Measurements from ENCODE around the gene PANX3. TPM values are rescaled to one million over a fixed set of nuclear protein-coding genes. Genes with fewer than 3 reads are reported as not detected.

Gene PANX3, protein sequence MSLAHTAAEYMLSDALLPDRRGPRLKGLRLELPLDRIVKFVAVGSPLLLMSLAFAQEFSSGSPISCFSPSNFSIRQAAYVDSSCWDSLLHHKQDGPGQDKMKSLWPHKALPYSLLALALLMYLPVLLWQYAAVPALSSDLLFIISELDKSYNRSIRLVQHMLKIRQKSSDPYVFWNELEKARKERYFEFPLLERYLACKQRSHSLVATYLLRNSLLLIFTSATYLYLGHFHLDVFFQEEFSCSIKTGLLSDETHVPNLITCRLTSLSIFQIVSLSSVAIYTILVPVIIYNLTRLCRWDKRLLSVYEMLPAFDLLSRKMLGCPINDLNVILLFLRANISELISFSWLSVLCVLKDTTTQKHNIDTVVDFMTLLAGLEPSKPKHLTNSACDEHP
- total RNA-seq (2022; extraction: Qiagen RNA extraction; ENCODE audit: low read depth), result not detected in 5 replicates

DNA sequence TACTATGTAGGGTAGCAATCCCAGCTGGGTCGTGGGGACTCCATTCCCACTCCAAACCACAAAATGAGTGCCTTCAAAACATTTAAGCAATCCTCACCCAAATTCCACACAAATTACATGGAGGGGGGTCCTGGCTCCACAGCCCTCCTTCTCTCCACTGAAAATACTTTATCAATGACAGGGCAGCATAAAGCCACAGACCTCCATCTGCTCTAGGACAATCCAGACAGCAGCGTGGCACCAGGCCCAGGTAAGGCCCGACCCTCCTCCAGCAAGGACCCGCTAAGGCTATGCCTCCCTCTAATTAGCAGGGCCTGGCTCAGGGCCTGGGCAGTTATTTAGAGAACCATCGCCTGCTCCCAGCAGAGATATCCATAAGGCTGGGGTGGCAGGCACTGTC, at the start of gene PANX3:
Gene PANX3 (plus strand): TSS at position 365 of the 400 bp plus-strand sequence. CDS start 129 bp downstream, outside the sequence.

DNA sequence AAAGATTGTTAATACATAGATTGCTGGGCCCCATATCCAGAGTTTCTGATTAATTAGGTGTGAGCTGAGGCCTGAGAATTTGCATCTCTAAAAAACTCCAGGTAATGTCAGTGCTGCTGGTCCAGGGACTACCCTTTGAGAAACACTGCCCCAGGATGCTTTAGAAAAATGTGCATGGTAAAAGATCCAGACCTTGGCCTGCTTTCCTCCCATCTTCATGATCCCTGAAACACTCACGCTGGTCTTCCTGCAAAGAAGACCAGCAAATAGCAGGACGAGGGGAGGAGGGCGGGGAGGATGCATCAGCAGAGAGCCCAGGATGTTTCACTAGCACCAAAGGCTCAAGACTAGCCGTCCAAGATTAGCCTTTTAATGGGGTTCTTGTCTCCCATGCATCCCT, 41.5 kb upstream of the PANX3 start, which contains the start of gene OR8A1:
Gene OR8A1 (plus strand): TSS at position 301 of the 400 bp plus-strand sequence. CDS start 123 bp downstream, outside the sequence.

DNA sequence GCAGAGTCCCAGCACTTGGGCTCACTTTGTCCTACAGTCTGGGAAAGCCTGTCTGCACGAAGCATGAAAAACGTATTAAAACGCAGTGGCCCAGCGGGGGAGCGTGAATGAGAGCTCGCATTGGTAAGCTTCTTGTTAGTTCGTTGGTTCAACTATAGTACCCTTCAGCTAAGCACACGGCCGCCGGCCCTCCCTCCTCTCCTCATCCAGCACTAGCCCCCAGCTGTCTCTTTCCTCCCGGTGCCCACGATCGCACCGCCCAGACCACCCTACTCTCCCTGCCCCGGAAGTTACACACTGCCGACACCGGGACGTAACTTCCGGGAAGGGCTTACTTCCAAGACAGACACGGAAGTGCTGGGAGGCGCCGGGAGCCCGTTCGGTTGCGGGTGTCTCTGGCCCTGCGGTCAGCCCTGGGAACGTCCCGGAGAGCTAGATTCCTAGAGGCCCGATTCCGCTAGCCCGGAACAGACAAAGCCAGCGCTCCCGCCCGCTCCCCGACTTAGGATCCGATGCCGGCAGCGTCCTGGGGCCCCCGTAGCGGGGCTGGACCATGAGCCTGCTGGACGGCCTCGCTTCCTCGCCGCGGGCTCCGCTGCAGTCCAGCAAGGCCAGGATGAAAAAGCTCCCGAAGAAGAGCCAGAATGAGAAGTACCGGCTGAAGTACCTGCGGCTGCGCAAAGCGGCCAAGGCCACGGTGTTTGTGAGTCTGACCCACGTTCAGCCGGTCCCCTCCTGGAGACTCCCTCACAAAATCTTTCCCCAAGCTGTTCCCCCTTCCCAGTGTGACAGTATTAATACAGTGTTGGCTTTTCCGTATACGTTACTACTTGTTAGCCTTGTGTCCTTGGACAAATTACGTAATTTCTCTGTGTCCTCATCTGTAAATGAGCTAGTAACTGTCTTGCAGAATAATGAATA, 11.6 kb downstream of the PANX3 start, which contains the start of gene TBRG1:
Gene TBRG1 (plus strand): TSS at position 334 of the 921 bp plus-strand sequence. CDS start 220 bp downstream, at position 554.

Other genes starting within 250 kb of the PANX3 start
- gene OR8B2, start 226.9 kb upstream of the PANX3 start, total RNA-seq (2022; extraction: Qiagen RNA extraction; ENCODE audit: low read depth), result not detected in 5 replicates
- gene OR8B3, start 212.4 kb upstream of the PANX3 start, total RNA-seq (2022; extraction: Qiagen RNA extraction; ENCODE audit: low read depth), result not detected in 5 replicates
- gene OR8B4, start 186.6 kb upstream of the PANX3 start, total RNA-seq (2022; extraction: Qiagen RNA extraction; ENCODE audit: low read depth), result not detected in 5 replicates
- not detected in 5 replicates for gene OR8B8, start 165.7 kb upstream of the PANX3 start, total RNA-seq (2022; extraction: Qiagen RNA extraction; ENCODE audit: low read depth)
- not detected in 5 replicates for gene OR8B12, start 67.8 kb upstream of the PANX3 start, total RNA-seq (2022; extraction: Qiagen RNA extraction; ENCODE audit: low read depth)
- gene OR8A1, start 41.4 kb upstream of the PANX3 start, total RNA-seq (2022; extraction: Qiagen RNA extraction; ENCODE audit: low read depth), result not detected in 5 replicates
- gene TBRG1, start 11.4 kb downstream of the PANX3 start, total RNA-seq (2022; extraction: Qiagen RNA extraction; ENCODE audit: low read depth), result 17.0 to 20.4 TPM (median 17.5 TPM) in 5 replicates
- 13.4 to 14.9 TPM (median 14.2 TPM) in 5 replicates for gene SIAE, start 62.3 kb downstream of the PANX3 start, total RNA-seq (2022; extraction: Qiagen RNA extraction; ENCODE audit: low read depth)
- 16.5 to 34.0 TPM (median 18.5 TPM) in 5 replicates for gene SPA17, start 62.5 kb downstream of the PANX3 start, total RNA-seq (2022; extraction: Qiagen RNA extraction; ENCODE audit: low read depth)
- gene NRGN, start 128.5 kb downstream of the PANX3 start, total RNA-seq (2022; extraction: Qiagen RNA extraction; ENCODE audit: low read depth), result 5.5 to 11.1 TPM (median 10.7 TPM) in 5 replicates
- gene VSIG2, start 140.8 kb downstream of the PANX3 start, total RNA-seq (2022; extraction: Qiagen RNA extraction; ENCODE audit: low read depth), result not detected in 5 replicates
- gene ESAM, start 150.9 kb downstream of the PANX3 start, total RNA-seq (2022; extraction: Qiagen RNA extraction; ENCODE audit: low read depth), result 7.5 to 12.4 TPM (median 10.6 TPM) in 5 replicates
- 4.4 to 6.0 TPM (median 5.5 TPM) in 5 replicates for gene MSANTD2, start 189.0 kb downstream of the PANX3 start, total RNA-seq (2022; extraction: Qiagen RNA extraction; ENCODE audit: low read depth)

Data from A549 treated with CpdA at 1 μM for 4 hours (cell line).